Ovary (tissue), 3 donors: Measurements from ENCODE around the gene IGFBP1.
"Not testable (repeated sequence)": the region's sequence is repeated elsewhere in the genome, so short reads cannot be mapped to it uniquely, and the experiment has no call there.

Experiments
- CTCF ChIP-seq, 3 donors: fragments of 450-650 bp in 2 of 3; fragments of 200-600 bp in 1 of 3; IDR thresholded peaks; one replicate each; pipeline versions ENCODE4 v1.5.1 to v1.8.0; 2016 to 2022; ENCODE audit warnings: antibody characterized with exemption in 3 of 3, mild to moderate bottlenecking in 1 of 3
- EP300 ChIP-seq: sonication (generic); formaldehyde crosslinking; IDR thresholded peaks from one replicate; pipeline ENCODE4 v1.6.1; 2017; ENCODE audit warnings: antibody characterized with exemption
- POLR2A ChIP-seq: fragments of 450-650 bp; IDR thresholded peaks from one replicate; pipeline ENCODE4 v1.6.1; 2017; ENCODE audit warnings: antibody characterized with exemption, mild to moderate bottlenecking, moderate library complexity
- donor health status: DM: no; HTN: no; CAD: no.

GRCh38 chr7:45848734-45849133 is 39.6 kb upstream of the IGFBP1 start:
- not testable (repeated sequence) for TF ChIP-seq CTCF (IDR thresholded peaks at IDR 0.05); EP300; POLR2A
